GM12865 (cell line): ENCODE measurements around the gene ACYP1.

Experiments used
- DNase-seq: peaks from one replicate; pipeline ENCODE4 v3.0.0; 2010; ENCODE audit warnings: low read depth
- H3K4me3 ChIP-seq: 2 replicates; pipeline ENCODE4 v1.5.1; 2011; ENCODE audit warnings: mild to moderate bottlenecking, low read depth, low read length, control low read depth
- CTCF ChIP-seq: IDR thresholded peaks from 2 replicates; pipeline ENCODE4 v1.5.1; 2011; ENCODE audit warnings: low read length, control low read depth, low read depth, inconsistent platforms; ENCODE audit not compliant: insufficient read depth; ENCODE audit errors: missing control alignments

ACYP1 gene

DNA sequence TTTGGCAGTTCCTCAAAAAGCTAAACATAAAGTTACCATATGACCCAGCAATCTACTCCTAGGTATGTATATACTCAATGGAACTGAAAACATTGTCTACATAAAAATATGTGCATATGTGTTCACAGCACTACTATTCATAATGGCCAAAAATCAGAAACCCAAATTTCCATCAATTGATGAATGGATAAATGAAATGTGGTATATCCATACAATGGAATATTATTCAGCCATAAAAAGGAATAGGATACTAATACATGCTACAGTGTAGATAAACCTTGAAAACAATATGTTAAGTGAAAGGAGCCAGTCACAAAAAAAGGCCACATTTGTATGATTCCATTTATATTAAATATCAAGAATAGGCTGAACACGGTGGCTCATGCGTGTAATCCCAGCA is 3.4 kb downstream of the ACYP1 start:
- DNase-seq, result no peak
- no peak for TF ChIP-seq CTCF
- no peak overlapping the region for H3K4me3 ChIP-seq

DNA sequence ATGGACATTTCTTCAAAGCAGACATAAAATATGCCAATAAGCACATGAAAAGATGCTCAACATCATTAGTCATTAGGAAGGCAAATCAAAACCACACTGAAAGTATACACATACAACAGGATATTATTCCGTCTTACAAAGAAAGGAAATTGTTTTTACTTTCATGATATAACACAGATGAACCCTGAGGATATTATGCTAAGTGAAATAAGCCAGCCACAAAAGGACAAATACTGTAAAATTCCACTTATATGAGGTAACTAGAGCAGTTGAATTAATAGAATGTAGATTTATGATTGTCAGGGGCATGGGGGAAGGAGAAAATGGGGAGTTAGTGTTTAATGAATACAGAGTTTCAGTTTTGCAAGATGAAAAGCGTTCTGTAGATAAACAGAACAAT is 4.2 kb downstream of the ACYP1 start:
- no peak overlapping the region for H3K4me3 ChIP-seq
- TF ChIP-seq CTCF, result no peak
- DNase-seq, result no peak

DNA sequence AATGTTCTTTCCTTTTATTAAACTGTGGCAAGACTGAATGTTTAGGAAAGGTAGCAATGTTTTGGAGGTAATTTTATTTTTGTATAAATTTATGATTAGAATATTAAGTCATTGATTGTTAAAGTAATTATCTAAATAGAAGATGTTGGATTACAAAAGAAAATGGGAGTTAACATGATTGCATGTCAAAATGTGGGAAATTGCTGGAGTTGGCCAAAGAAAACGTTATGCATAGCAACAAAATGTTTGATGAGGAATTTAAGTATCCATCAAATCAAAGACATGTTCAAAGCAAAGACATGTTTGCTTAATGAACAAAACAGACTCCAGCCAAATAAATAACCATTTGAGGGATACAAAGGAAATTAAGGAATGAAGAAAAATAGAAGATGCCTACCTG is 9.4 kb downstream of the ACYP1 start:
- no peak overlapping the region for H3K4me3 ChIP-seq
- TF ChIP-seq CTCF, result no peak

GRCh38 chr14:75053396-75054291 is 10.2 kb downstream of the ACYP1 start:
- no peak for DNase-seq
- no peak overlapping the region for H3K4me3 ChIP-seq
- no peak for TF ChIP-seq CTCF

More for the DNA sequence above, 9.4 kb downstream of the ACYP1 start:
- DNase-seq, result no peak

- peak overlapping the region; percentile 63 for H3K4me3 ChIP-seq
Observed at GRCh38 chr14:75051556-75051899, 12.3 kb downstream of the ACYP1 start.

DNA sequence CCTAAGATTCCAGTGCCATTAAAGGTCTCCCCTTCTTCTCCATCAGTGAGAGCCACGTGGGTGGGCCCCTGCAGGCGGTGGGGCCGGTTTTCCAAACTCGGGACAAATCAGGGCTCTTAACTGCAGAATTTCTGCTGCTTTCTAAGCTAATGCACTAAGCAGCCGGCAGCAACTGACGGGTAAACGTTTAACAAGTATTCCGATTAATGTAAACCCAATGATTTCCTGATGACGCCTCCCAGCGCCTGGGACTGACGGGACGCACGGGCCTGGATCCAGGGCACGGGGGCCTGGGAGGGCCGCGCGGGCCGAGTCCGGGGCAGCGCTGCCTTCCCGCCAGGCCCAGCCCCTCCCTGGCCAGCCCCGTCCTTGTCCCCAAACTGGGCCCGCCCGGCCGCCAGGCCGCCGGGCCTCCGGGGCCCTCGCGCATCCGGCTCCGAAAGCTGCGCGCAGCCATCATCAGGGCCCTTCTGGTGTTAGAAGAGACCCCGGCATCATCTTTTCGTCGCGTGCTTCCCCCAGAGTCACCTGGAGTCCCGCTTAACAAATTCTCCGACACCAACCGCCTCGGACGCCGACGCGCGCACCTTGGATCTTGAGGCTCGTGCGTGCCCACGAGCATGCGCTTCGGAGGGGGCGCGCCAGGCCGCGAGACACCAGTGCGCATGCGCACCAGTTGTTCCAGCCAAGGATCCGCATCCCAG is 12.8 kb downstream of the ACYP1 start, which contains the start of gene MLH3:
MLH3 (minus strand) TSS at position 616 of the 704 bp plus-strand sequence. CDS start 1,812 bp downstream, outside the sequence.
- no peak for TF ChIP-seq CTCF
- peak; percentile 93 for DNase-seq
- H3K4me3 ChIP-seq, result peak within 1 kb of the TSS; percentile 63

More at GRCh38 chr14:75051556-75051899, 12.3 kb downstream of the ACYP1 start:
- no peak for DNase-seq
- no peak for TF ChIP-seq CTCF
